GM21529 (cell line): ENCODE results near the gene FYTTD1.

Experiments used
- ATAC-seq: cut with Tn5 transposase; IDR thresholded peaks from one replicate; pipeline ENCODE4 v1.9.1; 2021; ENCODE audit not compliant: unreplicated experiment

The FYTTD1 gene

DNA sequence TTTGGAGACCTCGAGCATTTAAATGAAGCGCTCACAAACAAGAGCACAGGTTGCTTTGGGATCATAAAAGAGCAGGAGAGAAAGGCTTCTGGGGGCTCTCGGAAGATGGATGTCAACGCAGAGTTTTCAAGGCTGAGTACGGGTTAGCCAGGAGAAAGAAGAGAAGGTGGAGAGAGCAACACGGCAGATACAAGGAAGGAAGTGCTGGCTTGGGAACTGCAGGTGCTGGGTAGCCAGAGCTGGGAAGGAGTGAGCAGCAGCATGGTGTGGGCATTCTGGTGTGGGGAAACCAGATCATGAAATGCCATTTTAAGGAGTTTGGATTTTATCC lies 12.4 kb upstream of the FYTTD1 start:
- ATAC-seq = no peak

DNA sequence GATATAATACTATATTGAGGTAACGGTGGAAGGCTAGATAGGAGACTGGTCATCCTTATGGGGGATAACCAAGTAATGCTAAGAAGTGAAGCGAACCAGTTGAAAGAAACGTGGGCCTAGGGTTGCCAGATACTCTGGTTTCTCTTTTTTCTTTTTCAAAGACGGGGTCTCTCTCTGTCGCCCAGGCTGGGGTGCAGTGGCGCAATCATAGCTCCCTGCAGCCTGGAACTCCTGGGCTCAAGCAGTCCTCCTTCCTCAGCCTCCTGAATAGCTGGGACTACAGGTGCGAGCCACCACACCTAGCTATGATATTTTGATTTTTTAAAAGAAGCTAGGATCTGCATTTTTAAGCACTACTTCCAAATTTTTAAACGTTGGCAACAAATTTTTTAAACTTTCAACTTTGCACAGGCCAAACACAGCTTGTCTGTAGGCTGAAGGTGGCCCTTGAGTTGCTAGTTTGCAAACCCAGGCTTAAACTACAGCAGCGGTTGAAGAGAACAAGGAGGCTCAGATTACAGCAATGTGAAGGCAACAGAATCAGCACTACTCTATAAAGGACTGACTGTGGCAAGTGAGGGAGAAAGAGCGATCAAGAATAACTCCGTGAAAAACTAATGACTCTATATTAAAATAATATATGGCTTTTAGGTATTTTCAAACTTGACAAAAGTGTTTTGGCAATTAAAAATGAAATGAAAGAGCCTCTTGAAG lies 11.8 kb upstream of the FYTTD1 start:
- ATAC-seq = no peak

DNA sequence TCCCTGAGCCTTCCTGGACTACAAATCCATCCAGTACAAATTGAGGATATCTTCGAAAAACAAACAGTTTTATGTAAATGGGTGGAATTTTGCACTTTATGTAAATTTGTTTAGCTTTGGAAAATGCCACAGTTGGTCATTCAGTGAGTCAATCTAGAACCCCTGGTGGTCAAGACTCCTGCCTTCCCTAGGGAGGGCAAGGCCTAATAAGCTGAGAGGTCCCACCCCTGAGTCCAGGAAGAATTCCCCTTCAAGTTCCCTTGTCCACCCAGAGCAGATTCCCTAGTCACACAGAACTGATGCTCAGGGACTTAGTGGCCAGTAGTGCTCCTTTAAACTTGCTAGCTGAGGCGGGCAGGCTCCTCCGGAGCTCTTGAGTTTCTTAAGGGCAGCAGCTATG lies 6.9 kb upstream of the FYTTD1 start:
- ATAC-seq = no peak

DNA sequence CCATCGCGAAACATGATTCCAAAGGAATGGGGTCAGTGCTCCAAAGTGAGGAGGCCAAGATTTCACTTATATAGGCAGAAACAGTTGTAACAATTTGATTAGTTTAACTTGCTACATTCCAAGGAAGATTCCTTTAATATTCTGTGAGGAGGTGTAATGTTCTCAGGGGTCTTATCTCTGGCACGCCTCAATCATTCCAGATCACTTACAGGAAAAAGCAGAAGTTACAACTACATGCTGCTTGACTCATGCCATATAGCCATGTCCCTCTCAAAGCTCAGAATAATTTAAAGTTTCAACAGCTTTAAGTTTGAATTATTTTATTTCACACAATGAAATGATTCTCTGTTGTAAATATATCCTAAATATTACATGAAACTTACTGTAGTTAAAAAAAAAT lies 3.5 kb upstream of the FYTTD1 start:
- ATAC-seq = no peak

DNA sequence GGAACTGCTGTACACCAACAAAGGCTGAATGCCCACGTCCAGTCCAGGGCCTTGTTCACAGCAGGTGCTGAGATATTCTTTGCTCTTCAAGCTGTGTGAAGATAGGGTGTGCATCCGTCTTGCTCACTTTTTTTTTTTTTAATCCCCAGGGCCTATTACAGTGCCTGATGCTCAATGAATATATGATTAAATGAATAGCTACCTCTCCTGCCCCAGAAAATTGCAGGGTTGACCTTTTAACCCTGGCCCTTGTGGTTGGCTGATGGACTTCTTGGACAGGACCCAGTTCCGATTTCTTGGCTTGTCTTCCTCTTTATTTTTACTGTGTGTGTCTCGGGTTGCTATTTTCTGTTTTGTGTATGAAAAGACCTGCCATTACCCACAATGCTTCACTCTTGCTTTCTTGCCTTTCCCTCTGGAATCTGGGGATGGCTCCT lies 2.9 kb upstream of the FYTTD1 start:
- no peak for ATAC-seq

DNA sequence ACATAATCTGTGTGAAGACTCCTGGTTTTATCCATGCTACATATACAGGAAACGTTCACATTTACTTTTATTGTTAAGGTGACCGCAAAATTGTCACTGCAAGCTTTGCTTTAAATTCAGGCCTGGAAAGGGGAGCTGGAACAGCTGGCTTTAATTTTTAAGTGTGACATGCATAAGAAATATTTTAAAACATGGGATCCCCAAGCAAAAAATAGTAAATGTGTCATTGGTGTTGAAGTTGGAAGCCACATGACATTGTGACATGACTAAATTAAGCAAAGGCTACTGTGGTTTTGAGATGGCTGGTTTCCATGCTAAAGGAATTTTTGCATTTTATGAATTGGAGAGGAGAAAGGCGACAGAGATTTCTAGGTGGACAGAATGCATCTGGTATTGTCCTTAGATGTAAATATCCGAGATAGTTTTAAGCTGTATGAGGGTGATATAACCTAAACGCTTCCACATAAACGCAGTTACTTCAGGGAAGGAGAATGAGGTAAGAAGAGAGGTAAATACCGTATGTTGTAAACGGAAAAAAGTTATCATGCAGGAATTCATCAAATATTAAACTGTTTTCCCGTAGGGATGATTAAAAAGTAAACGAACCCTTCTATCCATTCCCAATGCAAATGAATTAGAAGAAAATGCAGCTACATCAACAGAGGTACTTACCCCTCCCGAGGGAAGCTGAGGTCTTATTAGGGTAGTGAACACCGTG lies 927 bp upstream of the FYTTD1 start:
- no peak for ATAC-seq

DNA sequence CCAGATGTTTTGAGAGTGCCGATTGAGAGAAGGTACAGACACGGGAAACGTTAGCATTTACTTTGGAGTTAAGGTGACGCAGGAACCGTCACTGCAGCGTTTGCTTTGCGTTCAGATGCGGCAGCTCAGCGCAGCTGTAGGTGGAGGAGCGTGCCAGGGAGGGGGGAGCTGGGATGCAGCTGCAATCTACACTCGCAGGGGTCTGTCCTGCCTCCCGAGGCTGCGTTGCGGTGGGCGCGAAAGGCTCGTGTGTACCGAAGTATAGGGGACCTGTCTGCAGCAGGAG lies 425 bp upstream of the FYTTD1 start:
- peak; percentile 37 for ATAC-seq

DNA sequence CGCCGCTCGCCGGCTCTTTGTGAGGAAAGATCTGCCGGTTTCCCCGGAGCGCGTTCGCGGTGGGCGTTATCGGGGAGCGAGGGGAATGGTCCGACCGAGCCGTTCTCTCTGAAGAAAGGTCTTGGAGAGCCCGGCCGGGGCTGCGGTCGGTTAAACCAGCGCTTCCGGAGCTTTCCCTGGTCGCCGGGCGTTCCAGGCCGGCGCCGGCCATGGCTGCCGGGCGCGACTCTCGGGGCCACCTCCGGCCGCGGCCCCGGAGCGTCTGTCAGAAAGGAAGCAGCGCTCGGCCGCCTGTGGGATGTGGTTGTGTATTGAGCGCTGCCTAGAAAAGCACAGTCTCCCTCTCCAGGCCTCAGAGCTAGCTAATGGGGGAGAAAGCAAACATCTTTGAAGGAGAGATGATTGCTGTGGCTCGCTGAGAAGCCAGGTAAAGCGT lies 731 bp downstream of the FYTTD1 start:
- ATAC-seq = peak; percentile 35

DNA sequence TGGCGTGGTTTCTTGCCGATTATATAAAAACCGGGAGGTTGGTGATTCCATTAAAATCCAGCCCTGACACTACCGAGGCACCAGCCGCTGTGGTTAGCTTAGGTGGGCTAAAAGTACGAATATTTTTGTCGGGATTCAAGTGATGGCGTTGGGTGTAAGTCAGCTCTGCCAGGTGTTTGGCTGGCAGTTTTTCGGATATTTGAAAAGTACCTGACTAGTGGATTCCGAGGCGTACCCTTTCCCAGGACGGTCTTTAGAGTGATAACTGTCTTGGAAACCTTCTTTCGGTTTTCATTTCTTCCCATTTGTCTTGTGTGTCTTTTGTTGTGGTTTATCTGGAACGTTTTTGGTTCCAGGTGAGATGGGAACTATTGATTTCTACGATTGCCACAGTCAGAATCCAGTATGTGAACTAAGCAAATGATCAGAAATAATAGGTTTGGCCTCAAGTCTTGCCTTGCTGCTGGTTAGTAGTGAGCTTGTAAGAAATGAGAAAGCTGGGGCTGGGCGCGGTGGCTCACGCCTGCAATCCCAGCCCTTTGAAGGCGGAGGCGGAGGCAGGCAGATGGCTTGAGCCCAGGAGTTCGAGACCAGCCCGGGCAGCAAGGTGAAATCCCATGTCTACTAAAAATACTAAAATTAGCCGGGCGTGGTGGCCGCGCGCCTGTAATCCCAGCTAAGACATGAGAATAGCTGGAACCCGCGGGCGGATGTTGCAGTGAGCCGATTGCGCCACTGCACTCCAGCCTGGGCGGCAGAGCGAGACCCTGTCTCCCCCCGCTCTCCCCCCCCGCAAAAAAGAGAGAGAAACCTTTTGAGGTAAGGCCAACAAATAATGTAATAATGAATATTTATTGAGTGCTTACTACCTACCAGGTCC lies 1.4 kb downstream of the FYTTD1 start:
- ATAC-seq = no peak

DNA sequence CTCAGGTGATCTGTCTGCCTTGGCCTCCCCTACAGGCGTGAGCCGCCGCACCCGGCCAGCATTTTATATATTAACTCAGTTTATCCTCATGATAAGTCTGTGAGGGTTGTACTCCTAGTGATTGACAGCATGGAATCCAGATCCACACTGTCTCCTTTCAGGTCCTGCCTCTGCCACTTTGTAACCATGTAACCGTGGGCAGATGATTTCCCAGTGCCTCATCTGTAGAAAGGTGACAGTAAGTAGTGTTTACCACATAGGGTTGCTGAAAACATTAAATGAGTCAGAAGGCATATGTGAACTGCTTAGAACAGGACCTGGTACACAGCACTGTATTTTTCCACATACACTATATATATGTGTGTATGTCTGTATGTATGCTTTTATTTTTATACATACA lies 2.4 kb downstream of the FYTTD1 start:
- ATAC-seq = peak; percentile 28

DNA sequence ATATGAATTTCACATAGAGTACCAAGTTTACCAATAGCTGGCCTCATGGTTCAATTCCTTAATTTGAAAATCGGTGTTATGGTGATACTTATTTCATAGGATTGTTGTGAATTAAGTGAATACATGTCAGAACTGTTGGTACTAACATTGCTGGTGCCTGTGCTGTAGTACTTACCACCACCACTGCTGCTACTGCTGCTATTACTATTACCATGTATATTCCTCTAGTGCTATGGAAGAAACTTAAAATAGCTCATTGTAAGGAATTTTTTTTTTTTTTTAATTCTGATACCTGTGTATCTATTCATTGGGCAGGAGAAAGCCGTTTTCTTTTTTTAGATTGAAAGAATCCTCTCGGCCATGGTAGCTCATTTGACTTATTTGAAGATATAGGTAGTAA lies 3.6 kb downstream of the FYTTD1 start:
- ATAC-seq = no peak

DNA sequence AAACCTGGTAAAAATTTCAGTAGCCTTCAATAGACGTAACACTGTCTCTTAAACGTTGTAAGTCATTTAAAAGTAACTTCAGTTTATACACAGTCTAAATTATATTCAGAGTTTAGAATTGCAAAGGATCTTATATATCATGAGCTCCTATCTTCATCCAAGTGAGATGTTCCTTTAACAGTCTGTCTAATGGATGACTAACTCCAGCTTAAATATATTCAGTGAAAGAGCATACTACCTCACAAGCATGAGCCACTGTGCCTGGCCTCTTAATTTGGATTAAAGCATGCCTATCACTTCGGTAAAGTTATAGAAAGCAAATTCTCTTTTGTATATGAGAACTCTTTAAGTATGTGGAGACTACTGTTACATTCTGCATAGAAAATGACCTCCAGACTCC lies 7.0 kb downstream of the FYTTD1 start:
- ATAC-seq = no peak

DNA sequence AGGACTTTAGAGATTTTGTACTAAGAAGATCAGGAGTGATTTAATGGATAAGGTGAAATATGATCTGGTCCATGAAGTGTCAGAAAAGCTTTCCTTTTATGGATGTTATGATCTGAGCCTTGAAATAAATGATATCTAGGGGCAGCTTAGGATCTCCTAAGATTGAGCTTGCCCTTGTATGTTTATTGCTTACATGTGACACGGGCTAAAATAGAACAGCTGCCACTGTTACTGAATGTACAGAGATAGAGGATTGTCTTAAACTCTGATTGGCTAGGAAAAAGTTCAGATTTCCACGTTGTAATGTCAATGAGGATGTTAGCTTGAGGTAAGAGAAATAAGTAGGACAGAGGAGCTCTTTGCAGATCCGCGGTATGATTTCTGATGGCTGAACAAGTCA lies 8.8 kb downstream of the FYTTD1 start:
- ATAC-seq = no peak

DNA sequence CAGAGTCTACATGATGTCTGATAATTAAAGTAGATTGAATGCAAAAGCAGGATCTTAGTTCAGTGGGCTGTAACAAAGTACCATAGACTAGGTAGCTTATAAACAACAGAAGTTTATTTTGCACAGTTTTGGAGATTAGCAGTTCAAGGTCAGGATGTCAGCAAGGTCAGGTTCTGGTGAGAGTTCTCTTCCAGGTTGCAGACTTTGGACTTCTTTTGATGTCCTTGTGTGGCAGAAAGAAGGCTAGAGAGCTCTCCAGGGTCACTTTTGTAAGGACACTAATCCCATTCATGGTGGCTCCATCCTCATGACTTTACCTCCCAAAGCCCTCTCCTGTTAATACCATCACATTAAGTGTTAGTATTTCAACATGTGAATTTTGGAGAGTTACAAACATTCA lies 12.1 kb downstream of the FYTTD1 start:
- ATAC-seq = no peak

DNA sequence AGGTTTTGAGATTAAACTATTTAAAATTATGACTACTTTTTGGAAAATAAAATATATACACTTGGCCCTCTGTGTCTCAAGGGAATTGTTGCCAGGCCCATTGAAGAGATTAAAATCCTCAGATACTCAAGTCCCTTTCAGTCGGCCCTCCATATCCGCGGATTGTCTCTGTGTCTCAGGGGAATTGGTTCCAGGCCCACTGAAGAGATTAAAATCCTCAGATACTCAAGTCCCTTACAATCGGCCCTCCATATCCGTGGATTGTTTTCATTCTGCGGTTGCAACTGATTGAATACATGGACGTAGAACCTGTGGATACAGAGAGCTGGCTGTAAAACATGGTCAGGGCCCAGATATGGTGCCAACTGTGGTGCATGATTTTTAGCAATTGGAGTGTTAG lies 25.6 kb downstream of the FYTTD1 start:
- no peak for ATAC-seq

DNA sequence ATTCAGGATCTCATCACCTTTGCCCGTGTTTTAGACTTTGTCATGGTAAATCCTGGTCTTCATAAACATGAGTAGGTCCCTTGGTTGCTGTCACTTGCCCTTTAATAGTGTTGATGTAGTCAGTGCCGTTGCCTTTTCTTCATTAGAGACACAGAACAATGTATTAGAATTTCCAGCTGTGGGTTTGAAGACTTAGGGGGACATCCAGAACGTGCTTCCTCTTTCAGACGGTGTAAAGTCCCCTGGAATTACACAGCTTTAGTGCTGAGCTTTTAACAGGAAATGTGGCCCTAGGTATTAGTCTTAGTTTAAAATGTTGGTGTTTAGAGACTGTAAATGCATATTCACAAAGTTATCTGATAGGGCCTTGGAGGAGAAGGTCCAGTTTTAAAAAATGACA lies 32.5 kb downstream of the FYTTD1 start:
- ATAC-seq = peak; percentile 58

DNA sequence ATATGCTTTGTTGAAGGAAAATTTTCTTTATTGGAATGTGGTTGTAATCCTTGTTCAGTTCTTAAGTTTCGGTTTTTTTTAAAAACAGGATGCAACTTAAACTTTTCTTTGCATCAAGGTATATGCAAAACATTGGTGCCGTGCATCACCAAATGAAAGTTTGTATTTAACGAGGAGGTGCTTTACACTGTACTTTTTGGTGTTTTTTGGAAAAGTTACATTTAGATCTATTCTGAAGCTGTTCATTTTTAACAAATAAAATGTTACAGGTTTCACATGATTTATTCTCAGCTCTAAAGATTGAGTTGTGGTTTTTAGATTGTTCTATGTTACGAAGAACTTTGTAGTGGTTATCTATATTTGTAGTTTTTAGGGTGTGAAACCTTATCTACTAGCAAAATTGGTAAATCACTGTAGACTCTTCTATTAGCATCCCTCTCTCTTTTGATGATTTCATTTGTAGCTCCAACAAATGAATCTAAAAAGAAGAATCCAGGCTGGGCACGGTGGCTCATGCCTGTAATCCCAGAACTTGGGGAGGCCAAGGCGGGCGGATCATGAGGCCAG lies 34.4 kb downstream of the FYTTD1 start:
- no peak for ATAC-seq

DNA sequence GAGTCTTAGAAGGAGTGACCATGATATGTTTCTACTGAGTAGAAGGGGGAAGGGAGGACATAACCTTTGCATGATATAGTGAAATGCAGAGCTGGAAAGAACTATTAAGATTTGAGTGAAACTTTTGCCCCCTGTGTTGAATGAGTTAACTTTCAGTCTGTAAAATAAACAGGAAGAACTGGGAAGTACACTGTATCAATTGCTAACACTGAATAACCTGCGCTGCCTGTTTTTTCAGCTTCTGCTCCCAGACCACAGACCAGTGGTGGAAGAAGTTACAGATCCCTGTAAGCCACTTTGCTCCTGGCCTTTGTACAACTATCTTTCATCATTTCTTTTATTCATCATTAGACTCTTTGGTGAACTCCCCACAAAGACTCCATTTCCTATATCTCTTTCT lies 37.7 kb downstream of the FYTTD1 start:
- no peak for ATAC-seq

DNA sequence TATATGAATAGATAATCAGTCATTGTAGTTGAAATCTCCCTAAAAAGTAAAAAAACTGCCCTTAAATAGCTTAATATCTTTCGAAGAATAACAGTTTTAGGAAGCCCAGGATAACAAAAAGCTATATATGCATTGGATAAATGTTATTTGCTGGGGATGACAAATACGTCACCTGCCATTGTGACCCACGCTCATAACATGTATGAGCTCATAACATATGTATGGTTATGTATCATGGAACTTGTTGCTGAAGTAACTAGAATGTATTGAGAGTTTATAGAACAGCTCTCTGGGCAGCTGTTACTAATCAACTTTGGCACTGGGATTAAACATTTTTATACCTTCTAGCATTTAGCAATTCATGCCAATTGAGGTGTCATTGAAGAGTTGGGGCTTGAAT lies 39.6 kb downstream of the FYTTD1 start:
- ATAC-seq = no peak

DNA sequence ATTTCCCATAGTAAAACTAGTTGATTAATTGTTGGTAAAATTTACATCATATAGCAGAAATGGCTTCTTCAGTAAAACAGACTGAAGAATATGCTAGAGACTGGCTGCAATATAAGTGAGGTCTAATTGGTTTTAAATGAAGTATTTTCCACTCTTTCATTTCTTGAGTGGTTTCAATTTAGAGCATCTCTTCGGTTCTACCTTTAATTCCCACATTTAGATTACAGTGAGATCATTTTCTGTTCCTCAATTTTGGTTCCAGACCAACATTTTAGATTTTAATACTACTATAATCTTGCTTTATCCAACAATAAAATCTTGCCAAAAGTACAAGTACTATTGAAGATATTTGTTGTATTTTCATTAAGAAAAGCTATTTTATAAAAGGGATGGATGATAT lies 40.4 kb downstream of the FYTTD1 start:
- ATAC-seq = no peak

DNA sequence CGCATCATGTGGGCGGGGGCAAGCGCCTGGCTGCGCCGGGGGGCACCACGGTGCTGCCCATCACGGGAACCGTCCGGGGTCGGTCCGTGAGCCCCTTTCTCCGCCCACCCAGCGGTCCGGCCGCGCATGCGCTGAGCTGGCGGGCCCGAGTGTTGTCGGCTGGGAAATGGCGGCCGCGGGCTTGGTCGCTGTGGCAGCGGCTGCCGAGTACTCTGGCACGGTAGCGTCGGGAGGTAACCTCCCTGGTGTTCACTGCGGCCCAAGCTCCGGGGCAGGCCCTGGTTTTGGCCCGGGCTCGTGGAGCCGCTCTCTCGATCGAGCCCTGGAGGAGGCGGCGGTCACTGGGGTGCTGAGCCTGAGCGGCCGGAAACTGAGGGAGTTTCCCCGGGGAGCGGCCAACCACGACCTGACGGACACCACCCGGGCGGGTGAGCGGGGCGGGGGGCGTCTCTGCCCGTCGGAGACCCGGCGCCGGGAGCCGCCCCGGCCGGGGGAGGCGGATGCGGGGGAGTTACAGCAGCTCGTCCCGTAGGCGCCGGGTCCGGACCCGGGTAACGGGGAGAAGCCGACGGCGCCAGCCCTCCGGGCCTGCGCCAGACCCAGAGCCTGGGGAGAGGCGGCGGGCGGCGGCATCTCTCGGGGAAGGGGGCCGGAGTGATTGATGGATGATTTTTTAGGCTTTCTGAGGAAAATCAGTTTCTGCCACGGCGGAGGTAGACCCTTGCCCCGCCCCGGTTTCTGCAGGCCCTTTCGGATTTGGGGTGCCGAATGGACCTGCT lies 41.6 kb downstream of the FYTTD1 start, which contains the start of gene LRCH3:
Gene LRCH3, plus strand, starts transcription at position 142 of the 779 bp plus-strand sequence. Its CDS starts 25 bp downstream, at position 167.
- peak; percentile 77 for ATAC-seq
